HepG2 (cell line): ENCODE data around the gene KRTAP3-2.

ENCODE experiments used
- PHF21A ChIP-seq: sonication (generic); formaldehyde crosslinking; IDR thresholded peaks from 2 replicates; pipeline ENCODE4 v1.5.0; 2020; ENCODE audit warnings: mild to moderate bottlenecking, missing genetic modification reagents
- PLRG1 ChIP-seq: fragments of 450-650 bp; conservative IDR thresholded peaks from 2 replicates; pipeline ENCODE4 v1.6.1; 2016
- SMAD1 ChIP-seq: sonication (generic); formaldehyde crosslinking; IDR thresholded peaks from 2 replicates; pipeline ENCODE4 v1.4.0; 2020; ENCODE audit warnings: missing genetic modification reagents, low read depth, mild to moderate bottlenecking, borderline replicate concordance

DNA sequence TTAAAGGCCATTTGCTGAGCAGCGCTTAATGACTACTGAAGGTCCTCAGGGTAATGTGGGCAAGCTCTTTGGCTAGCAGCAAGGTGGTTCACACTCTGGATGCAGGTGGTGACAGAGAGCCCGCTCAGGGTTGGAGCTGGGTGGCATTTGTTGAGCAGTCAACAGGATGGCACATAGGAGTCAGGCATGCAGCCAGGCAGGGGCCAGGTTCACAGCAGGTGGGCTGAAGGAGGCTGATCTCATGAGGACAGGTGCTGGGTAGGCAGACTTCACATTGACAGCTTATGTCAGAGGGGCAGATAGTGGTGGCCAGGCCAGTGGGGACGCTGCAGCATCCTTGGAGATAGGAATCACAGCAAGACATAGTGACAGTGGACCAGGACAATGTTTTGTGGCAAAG lies 4.7 kb upstream of the KRTAP3-2 start:
- TF ChIP-seq SMAD1 (CRISPR knock-in tag) = no peak
- no peak for TF ChIP-seq PLRG1
- TF ChIP-seq PHF21A (CRISPR knock-in tag) = no peak
